ENCODE results near the gene CER1. TPM values are rescaled to one million over a fixed set of nuclear protein-coding genes. Genes with fewer than 3 reads are reported as not detected.
A peak's percentile ranks its signal among the peaks of the same experiment; 100 is the strongest.
"Not testable (repeated sequence)": the region's sequence is repeated elsewhere in the genome, so short reads cannot be mapped to it uniquely, and the experiment has no call there.

Gene CER1
- total RNA-seq, 1 experiment from 2014 or later, result 1,033 TPM

DNA sequence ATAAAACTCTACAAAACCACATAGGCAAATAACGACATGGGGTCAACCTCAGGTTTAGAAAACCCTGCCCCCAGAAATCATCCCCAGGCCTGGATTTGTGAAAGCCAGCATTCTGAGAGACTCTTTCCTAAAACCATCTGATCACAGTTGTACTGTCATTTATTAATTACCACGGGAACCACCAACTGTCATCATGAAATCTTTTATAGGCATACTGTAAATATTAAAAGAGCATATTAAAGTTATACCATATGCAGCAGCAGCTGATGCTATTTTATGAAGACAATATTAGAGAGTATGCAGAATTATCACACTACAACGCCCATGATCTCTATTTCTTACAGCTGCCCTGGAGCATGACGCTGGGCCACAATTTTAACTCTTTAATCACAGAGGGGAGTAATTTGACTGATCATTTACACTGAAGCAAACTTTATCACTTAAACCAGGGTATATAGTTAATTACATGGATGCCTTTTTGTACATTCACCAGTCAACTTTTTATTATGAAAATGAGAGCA lies 20.3 kb downstream of the CER1 start:
- Histone ChIP-seq H3K36me3 (replicated peaks; ENCODE audit: control insufficient read depth, insufficient read depth, low read length) (no peaks in the 10 kb centered on the region), H3K4me3 (ENCODE audit: insufficient read depth, low read depth, low read length) (no peak overlapping the region)
- no peak for DNase-seq

DNA sequence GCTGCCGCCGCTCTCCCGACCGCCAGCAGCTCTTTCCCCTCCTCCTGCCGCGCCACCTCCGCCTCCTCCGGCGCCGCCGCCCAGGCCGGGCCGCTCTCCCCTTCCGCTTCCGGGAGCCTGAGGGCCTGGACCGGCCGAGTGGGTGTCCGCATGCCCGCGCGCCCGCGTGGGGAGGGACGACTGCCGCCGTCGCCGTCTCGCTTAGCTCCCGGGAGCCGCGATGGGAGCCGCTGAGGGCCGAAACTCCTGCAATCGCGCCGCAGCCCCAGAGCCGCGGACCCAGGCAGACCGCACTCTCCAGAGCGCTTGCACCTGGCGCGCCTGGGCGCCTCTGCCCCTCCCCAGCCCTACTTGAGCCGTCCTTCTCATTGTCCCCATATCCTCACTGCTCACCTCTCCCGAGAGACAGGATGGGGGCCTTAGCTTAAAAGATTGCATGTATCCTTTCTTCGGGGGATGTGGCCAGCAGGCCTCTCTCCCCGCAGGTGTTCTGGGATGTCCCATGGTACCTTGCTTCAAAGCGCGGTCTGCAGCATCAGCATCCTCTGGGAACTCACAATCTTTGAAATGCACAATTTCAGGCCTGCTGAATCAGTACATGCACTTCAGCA lies 29.2 kb downstream of the CER1 start, which contains the start of gene ZDHHC21:
Gene ZDHHC21 (minus strand): TSS at position 182 of the 611 bp plus-strand sequence. CDS start 19,092 bp downstream, outside the sequence.
- H3K36me3 ChIP-seq (replicated peaks; ENCODE audit: control insufficient read depth, insufficient read depth, low read length), result peaks cover 3% of the 10 kb centered on the region
- H3K4me3 ChIP-seq (ENCODE audit: insufficient read depth, low read depth, low read length), result peak within 1 kb of the TSS; percentile 68
- DNase-seq, result peak; percentile 79
- H3K27me3 ChIP-seq (ENCODE audit: control insufficient read depth, insufficient read depth, low read length), result peaks cover 3% of the 10 kb centered on the region; the same call in 1 of the 2 replicates

More for the DNA sequence above, 20.3 kb downstream of the CER1 start:
- H3K27me3 ChIP-seq (ENCODE audit: control insufficient read depth, insufficient read depth, low read length), result no peaks in the 10 kb centered on the region

DNA sequence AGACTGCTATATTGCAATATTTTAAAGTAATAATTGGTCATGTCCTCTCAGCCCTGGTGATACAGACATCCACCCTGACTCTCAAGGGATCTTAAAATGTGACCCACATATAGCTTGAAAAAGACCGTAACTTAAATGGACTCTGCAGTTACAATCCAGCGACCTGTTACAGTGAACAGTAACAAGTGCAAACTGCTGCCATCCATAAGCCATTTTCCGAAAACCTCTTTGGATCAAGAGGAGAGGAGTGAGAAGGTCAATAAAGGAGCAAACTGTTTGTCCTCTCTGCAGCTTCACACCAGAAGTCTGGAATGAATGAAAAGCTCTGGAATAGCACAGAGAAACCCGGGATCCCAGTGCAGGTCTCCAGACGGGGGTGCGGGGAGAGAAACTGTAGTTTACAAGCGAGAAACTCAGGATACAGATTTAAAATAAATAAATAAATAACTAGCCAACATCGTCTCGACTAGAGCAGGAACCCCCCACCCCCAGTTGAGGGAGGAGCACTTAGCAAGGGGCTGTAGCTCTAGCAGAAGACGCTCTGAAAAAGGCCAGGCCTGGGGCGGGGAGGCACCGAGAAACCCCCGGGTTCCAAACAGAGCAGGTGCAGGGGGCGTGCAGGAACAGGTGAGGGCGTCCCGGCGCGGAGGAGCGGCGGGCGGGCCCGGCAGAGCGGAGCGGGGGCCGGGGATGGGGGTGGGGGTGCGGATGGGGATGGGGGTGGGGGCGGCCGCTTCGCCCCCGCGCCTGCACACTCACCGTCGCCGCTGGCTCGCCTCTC lies 29.9 kb downstream of the CER1 start:
- H3K27me3 ChIP-seq (ENCODE audit: control insufficient read depth, insufficient read depth, low read length), result peaks cover 3% of the 10 kb centered on the region; the same call in 1 of the 2 replicates
- H3K4me3 ChIP-seq (ENCODE audit: insufficient read depth, low read depth, low read length), result peak overlapping the region; percentile 68
- no peak for DNase-seq
- H3K36me3 ChIP-seq (replicated peaks; ENCODE audit: control insufficient read depth, insufficient read depth, low read length), result peaks cover 3% of the 10 kb centered on the region

DNA sequence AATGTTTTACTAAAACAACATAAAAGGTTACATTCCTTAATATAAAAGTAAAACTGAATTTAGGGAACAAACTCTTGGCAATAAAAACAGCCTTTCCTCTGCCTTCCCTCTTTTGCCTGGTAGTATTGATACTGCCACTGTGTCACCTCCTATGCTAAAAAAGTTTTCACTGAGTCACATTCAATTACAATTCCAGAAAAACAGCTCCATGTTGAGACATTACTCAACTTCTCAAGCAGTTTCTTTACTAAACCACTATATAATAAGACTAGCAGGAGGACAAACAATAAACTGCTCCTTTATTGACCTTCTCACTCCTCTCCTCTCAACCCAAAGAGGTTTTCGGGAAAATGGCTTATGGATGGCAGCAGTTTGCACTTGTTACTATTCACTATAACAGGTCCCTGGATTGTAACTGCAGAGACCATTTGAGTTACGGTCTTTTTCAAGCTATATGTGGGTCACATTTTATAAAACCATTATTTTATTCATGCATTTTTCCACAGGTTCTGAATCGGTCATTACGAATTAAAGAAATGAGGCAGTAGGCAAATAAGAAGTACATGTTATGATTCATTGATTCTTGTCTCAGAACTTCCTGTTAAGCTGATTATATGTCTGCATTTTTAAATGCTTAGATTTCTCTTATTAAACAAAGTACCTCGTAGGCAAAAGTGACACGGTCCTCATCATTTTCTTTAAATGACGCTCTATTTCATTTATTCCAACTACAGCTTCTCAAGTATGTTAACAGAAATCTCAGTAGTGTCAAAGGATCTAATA lies 31.4 kb downstream of the CER1 start:
- Histone ChIP-seq H3K4me3 (ENCODE audit: insufficient read depth, low read depth, low read length) (no peak overlapping the region), H3K36me3 (replicated peaks; ENCODE audit: control insufficient read depth, insufficient read depth, low read length) (peaks cover 3% of the 10 kb centered on the region), H3K27me3 (ENCODE audit: control insufficient read depth, insufficient read depth, low read length) (peaks cover 3% of the 10 kb centered on the region; the same call in 1 of the 2 replicates)
- no peak for DNase-seq

- no peak for DNase-seq
- no peak overlapping the region for H3K4me3 ChIP-seq (ENCODE audit: insufficient read depth, low read depth, low read length)
- H3K36me3 ChIP-seq (replicated peaks; ENCODE audit: control insufficient read depth, insufficient read depth, low read length), result peaks cover 3% of the 10 kb centered on the region
- H3K27me3 ChIP-seq (ENCODE audit: control insufficient read depth, insufficient read depth, low read length), result no peaks in the 10 kb centered on the region
These were observed 35.4 kb downstream of the CER1 start for GRCh38 chr9:14687042-14687719.

- no peak for DNase-seq
- Histone ChIP-seq H3K36me3 (replicated peaks; ENCODE audit: control insufficient read depth, insufficient read depth, low read length) (peaks cover 3% of the 10 kb centered on the region), H3K4me3 (ENCODE audit: insufficient read depth, low read depth, low read length) (no peak overlapping the region), H3K27me3 (ENCODE audit: control insufficient read depth, insufficient read depth, low read length) (no peaks in the 10 kb centered on the region)
These were observed 36.4 kb downstream of the CER1 start for GRCh38 chr9:14686168-14686567.

GRCh38 chr9:14682616-14683015 lies 39.9 kb downstream of the CER1 start:
- not testable (repeated sequence) for DNase-seq; H3K4me3 ChIP-seq (ENCODE audit: insufficient read depth, low read depth, low read length); H3K36me3 ChIP-seq (replicated peaks; ENCODE audit: control insufficient read depth, insufficient read depth, low read length)

GRCh38 chr9:14678776-14679175 lies 43.8 kb downstream of the CER1 start:
- Histone ChIP-seq H3K36me3 (replicated peaks; ENCODE audit: control insufficient read depth, insufficient read depth, low read length) (no peaks in the 10 kb centered on the region), H3K4me3 (ENCODE audit: insufficient read depth, low read depth, low read length) (no peak overlapping the region), H3K27me3 (ENCODE audit: control insufficient read depth, insufficient read depth, low read length) (no peaks in the 10 kb centered on the region)
- no peak for DNase-seq

More at GRCh38 chr9:14682616-14683015, 39.9 kb downstream of the CER1 start:
- H3K27me3 ChIP-seq (ENCODE audit: control insufficient read depth, insufficient read depth, low read length), result not testable (repeated sequence)

DNA sequence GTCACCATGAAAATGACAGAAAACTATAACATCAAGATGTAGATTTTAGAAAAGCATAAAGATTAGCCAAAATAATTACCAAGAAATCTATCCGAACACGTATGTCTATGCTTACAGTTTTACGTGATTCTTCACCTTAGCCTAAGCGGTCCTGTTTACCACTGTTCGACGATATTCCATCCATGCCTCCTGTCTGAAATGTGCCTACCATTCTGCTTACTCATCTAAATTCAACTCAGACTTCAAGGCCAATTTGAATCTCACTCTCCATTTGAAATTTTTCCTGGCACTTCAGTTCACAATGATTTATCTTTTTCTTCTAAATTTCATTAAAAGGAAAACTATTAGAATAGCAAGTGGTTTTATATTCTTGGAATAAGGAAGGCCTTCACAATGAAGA lies 44.7 kb downstream of the CER1 start:
- no peak for DNase-seq
- Histone ChIP-seq H3K27me3 (ENCODE audit: control insufficient read depth, insufficient read depth, low read length) (no peaks in the 10 kb centered on the region), H3K36me3 (replicated peaks; ENCODE audit: control insufficient read depth, insufficient read depth, low read length) (no peaks in the 10 kb centered on the region), H3K4me3 (ENCODE audit: insufficient read depth, low read depth, low read length) (no peak overlapping the region)

GRCh38 chr9:14677396-14677795 lies 45.1 kb downstream of the CER1 start:
- H3K27me3 ChIP-seq (ENCODE audit: control insufficient read depth, insufficient read depth, low read length), result no peaks in the 10 kb centered on the region
- no peak for DNase-seq
- no peak overlapping the region for H3K4me3 ChIP-seq (ENCODE audit: insufficient read depth, low read depth, low read length)
- no peaks in the 10 kb centered on the region for H3K36me3 ChIP-seq (replicated peaks; ENCODE audit: control insufficient read depth, insufficient read depth, low read length)

DNA sequence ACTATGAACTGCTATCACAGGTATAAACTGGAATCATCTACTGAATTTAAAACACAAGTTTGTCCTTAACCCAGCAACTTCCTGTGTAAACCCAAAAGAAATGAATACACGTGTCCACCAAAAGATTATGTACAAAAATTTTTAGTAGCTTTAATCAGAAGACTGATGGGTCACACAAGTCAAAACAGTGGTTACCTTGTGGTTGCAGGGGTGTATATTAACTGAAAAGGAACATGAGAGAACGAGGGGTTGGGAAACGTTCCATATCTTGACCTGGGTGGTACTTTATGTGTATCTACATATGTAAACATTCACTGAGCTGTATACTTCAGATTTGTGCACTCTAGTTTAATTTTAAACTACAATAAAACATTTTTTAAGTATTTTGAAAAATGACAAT lies 47.9 kb downstream of the CER1 start:
- H3K27me3 ChIP-seq (ENCODE audit: control insufficient read depth, insufficient read depth, low read length), result no peaks in the 10 kb centered on the region
- DNase-seq, result no peak
- no peak overlapping the region for H3K4me3 ChIP-seq (ENCODE audit: insufficient read depth, low read depth, low read length)

DNA sequence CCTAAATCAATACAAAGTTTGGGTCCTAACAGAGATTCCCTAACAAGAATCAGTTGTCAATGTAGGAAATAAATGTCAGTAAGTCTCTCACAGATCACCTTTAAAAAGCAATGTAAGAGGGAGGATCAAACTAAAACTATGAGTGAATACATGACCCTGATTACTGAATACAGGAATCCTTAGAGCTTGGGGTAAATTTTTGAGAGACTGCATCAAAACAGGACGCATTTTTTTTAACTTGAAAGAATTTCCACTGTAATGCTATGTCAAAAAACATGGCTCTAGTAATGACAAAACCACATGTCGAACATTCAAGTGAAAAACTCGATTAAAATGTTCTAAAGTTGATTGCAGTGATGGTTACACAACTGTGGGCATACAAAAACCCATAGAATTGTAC lies 51.2 kb downstream of the CER1 start:
- Histone ChIP-seq H3K4me3 (ENCODE audit: insufficient read depth, low read depth, low read length) (no peak overlapping the region), H3K36me3 (replicated peaks; ENCODE audit: control insufficient read depth, insufficient read depth, low read length) (no peaks in the 10 kb centered on the region), H3K27me3 (ENCODE audit: control insufficient read depth, insufficient read depth, low read length) (no peaks in the 10 kb centered on the region)
- DNase-seq, result no peak

More for the DNA sequence above, 47.9 kb downstream of the CER1 start:
- no peaks in the 10 kb centered on the region for H3K36me3 ChIP-seq (replicated peaks; ENCODE audit: control insufficient read depth, insufficient read depth, low read length)

- H3K27me3 ChIP-seq (ENCODE audit: control insufficient read depth, insufficient read depth, low read length), result no peaks in the 10 kb centered on the region
- H3K4me3 ChIP-seq (ENCODE audit: insufficient read depth, low read depth, low read length), result no peak overlapping the region
- no peaks in the 10 kb centered on the region for H3K36me3 ChIP-seq (replicated peaks; ENCODE audit: control insufficient read depth, insufficient read depth, low read length)
- DNase-seq, result no peak
These were observed 51.8 kb downstream of the CER1 start for GRCh38 chr9:14670718-14671117.

All from H7 (cell line).